HG03097 (cell line): ENCODE results near the gene TTC27.
"Not testable (repeated sequence)": the region's sequence is repeated elsewhere in the genome, so short reads cannot be mapped to it uniquely, and the experiment has no call there.

Experiments used
- ATAC-seq: cut with Tn5 transposase; IDR thresholded peaks from one replicate; pipeline ENCODE4 v1.9.1; 2021; ENCODE audit not compliant: unreplicated experiment, low FRiP score

The TTC27 gene

GRCh38 chr2:32843699-32844098, 215.8 kb downstream of the TTC27 start:
- ATAC-seq: no peak

- no peak for ATAC-seq
Measured at GRCh38 chr2:32844253-32844652, 216.4 kb downstream of the TTC27 start.

GRCh38 chr2:32846274-32846673, 218.4 kb downstream of the TTC27 start:
- ATAC-seq: not testable (repeated sequence)

- no peak for ATAC-seq
Measured at GRCh38 chr2:32847734-32848133, 219.9 kb downstream of the TTC27 start.

GRCh38 chr2:32849456-32850194, 221.8 kb downstream of the TTC27 start:
- no peak for ATAC-seq

- ATAC-seq: no peak
Measured at GRCh38 chr2:32851777-32852439, 224.1 kb downstream of the TTC27 start.

- ATAC-seq: no peak
Measured at GRCh38 chr2:32852856-32853255, 225.0 kb downstream of the TTC27 start.

- ATAC-seq: no peak
Measured at GRCh38 chr2:32856891-32857290, 229.0 kb downstream of the TTC27 start.

GRCh38 chr2:32858713-32859112, 230.9 kb downstream of the TTC27 start:
- ATAC-seq: no peak

GRCh38 chr2:32860385-32860784, 232.5 kb downstream of the TTC27 start:
- no peak for ATAC-seq

- ATAC-seq: no peak
Measured at GRCh38 chr2:32862269-32863055, 234.6 kb downstream of the TTC27 start.

- ATAC-seq: no peak
Measured at GRCh38 chr2:32863326-32863725, 235.5 kb downstream of the TTC27 start.

- ATAC-seq: no peak
Measured at GRCh38 chr2:32863803-32864202, 236.0 kb downstream of the TTC27 start.

GRCh38 chr2:32864334-32865111, 236.7 kb downstream of the TTC27 start:
- ATAC-seq: no peak

GRCh38 chr2:32865399-32866068, 237.7 kb downstream of the TTC27 start:
- no peak for ATAC-seq

- ATAC-seq: not testable (repeated sequence)
Measured at GRCh38 chr2:32866462-32866861, 238.6 kb downstream of the TTC27 start.
